ENCODE measurements around the gene SMIM1.

SMIM1 gene

DNA sequence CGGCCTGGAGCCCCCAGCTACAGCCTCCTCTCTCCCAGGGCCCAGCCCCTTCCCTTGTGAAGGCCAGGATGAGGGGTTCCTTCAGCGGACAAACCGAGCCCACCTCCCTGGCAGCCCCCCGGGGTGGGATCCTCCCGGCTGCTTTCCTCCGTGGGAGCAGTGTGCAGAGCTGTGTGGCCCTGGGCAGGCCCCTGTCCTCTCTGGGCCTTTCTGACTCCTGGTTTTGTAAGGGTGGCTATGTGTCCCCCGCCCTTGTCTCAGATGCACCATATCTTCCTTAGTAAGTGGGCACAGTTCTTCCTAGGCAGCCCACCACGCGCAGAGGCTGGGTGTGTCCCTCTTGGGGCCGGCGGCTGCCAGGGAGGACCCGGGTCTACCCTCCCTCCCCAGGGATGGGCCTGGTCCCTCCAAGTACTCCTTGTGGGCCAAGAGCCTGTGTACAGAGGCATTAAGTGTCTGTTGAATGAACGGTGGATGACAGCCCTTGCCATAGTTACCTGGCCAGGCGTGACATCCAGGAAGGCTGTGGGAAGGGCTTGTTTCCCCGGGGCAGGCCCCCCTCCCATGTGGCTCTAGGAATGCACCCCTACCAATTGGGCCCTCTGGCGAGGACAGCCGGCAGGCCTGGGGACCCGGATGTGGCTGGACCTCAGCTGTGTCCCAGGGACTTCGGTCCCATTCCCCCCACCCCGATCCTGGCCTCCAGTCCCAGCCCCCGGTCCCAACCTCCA is 3.8 kb downstream of the SMIM1 start:
- no peak for TF ChIP-seq CTCF (IDR thresholded peaks at IDR 0.05; ENCODE audit: low read depth, low read length)
- no peak overlapping the region for H3K4me3 ChIP-seq (ENCODE audit: low read depth, low read length)

DNA sequence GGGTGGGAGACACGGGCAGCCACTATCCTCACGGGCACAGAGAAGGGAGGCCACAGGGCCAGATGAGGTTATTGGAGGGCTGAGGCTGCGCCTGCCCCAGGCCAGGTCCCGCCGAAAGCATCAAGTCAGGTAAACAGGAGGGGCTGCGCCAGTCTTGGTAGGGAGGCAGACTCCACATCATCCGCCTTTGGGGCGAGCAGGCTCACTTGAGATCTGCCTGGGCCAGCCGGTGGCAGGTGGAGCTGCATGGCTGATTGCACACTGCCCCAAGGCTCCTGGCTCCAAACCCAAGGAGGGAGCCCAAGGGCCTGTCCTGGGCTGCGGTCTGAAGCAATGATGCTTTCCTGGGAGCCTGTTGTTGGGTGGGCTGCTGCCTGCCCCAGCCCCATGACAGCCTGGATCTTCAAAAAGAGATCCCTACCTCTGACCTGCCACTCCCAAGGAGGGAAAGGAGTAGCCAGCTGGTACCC is 4.6 kb downstream of the SMIM1 start:
- TF ChIP-seq CTCF (IDR thresholded peaks at IDR 0.05; ENCODE audit: low read depth, low read length): no peak
- no peak overlapping the region for H3K4me3 ChIP-seq (ENCODE audit: low read depth, low read length)

DNA sequence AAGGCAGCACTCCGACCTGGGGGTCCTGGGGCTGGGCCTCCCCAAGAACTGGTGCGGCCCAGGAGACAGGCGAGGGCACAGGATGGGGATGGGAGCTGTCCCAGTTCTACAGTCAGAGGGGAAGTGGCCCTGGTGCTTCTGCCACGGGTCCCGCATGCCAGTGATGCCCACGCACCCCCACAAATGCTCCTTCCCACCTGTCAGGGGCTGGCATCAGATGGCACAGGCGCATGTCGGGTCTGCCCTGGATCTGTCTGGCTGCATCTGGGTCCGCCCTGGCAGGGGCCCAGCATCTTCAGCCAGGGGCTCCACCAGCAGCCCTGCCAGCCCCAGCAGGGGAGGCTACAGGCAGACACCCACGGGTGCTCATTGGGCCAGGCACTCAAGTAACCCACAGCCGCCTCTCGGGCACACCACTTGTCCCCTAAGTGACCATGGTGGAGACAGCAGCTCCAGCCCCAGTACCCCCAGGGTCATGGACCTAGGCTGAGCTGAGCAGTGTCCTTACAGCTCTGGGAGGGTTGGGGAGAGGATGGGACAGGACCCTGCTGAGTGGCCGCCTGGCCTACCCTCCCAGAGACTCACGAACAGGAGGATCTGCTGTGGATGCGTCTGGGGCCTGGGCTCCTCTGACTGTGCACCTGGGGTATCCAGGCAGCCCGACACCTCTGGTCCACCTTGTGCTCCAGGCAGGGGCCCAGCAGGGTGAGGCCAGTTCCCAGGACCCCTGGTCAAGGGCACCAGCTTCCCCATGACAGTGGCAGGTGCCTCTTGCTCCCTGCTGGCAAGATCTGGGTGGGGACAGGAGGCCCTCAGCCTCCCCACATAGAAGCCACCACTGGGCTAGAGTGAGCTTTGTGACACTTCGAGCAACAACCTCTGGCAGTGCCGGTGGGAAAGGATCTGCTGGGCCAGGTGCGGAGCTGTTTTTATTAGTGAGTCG is 5.4 kb downstream of the SMIM1 start:
- H3K4me3 ChIP-seq (ENCODE audit: low read depth, low read length): no peak overlapping the region
- no peak for TF ChIP-seq CTCF (IDR thresholded peaks at IDR 0.05; ENCODE audit: low read depth, low read length)

DNA sequence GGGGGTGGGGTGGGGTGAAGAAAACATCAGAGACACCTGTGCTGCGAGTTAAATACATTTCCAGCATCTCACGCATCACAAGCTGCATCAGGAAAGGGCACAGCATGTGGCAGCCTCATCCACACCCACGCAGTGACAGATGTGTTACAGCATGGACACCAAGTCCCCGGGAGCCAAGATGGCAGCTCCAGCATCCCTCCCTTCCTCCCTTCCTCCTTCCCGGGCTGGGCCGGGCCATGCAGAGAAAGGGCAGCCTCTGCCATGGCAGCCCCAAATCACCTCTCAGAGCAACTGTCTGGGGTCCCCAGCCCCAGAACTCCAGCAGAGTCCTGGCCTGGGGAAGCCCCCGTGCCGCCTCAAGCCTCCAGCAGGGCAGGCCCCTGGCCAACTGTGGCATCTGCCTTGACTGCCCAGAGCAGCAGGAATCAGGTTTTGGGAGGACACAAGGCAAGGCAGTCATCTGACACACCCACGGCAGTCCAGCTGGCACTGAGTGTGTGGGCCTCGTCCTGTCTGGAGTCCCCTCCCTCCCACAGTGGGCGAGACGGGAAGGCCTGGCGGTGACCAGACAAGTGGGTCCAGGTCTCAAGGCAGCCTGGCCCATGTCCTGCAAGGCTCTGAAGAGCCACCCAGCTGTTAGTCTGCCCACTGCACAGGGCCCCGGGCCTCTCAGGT is 6.2 kb downstream of the SMIM1 start:
- TF ChIP-seq CTCF (IDR thresholded peaks at IDR 0.05; ENCODE audit: low read depth, low read length): no peak
- no peak overlapping the region for H3K4me3 ChIP-seq (ENCODE audit: low read depth, low read length)

GRCh38 chr1:3779265-3779911 is 6.8 kb downstream of the SMIM1 start:
- no peak overlapping the region for H3K4me3 ChIP-seq (ENCODE audit: low read depth, low read length)
- no peak for TF ChIP-seq CTCF (IDR thresholded peaks at IDR 0.05; ENCODE audit: low read depth, low read length)

DNA sequence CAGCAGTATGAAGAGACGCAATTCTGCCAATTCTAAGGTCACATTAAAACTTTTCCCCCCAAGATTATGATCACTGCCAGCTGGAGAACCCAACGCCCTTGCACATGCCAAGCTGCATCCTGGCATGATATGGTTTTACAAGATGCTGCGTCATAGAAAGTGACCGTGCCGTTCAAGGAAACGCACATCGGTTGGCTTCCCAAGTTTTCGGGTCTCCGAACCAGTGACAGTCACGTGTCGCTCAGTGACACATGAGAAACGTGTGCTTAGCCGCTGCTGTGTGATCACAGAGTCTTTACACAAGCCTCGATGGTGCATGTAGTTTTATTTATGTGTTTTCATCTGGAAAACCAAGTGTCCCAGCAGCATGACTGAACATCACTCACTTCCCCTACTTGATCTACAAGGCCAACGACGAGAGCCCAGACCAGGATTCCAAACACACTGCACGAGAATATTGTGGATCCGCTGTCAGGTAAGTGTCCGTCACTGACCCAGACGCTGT is 7.4 kb downstream of the SMIM1 start:
- H3K4me3 ChIP-seq (ENCODE audit: low read depth, low read length): no peak overlapping the region
- TF ChIP-seq CTCF (IDR thresholded peaks at IDR 0.05; ENCODE audit: low read depth, low read length): no peak
